H1 (cell line): ENCODE results near the gene CDCA7L. TPM values are rescaled to one million over a fixed set of nuclear protein-coding genes. Genes with fewer than 3 reads are reported as not detected.

Experiments used
- CTCF ChIA-PET: fragments of 300-600 bp; sonication (Branson Sonifier 250); formaldehyde crosslinking; loops from one replicate; lab custom pipeline; 2021; ENCODE audit not compliant: partially characterized antibody; lab: Charles Lee
- POLR2A ChIA-PET: fragments of 300-600 bp; sonication (Branson Sonifier 250); formaldehyde crosslinking; loops from one replicate; lab custom pipeline; 2021; ENCODE audit warnings: inconsistent platforms; ENCODE audit not compliant: partially characterized antibody; lab: Charles Lee
- DNase-seq, 2 experiments: peaks; one replicate each; pipeline versions ENCODE4 v3.0.0 to v3.0.0-alpha.2; 2010 to 2022; ENCODE audit warnings: low spot score in 2 of 2, low read depth in 1 of 2, mixed read lengths in 1 of 2
- FAIRE-seq: peaks from 2 replicates; lab custom pipeline; 2011; peaks lifted over from hg19 to GRCh38; lab: Jason Lieb, UNC
- H2AFZ ChIP-seq: 2 replicates; pipeline ENCODE4 v1.8.1; 2012; ENCODE audit warnings: low read length, inconsistent platforms
- H2AK5ac ChIP-seq: 2 replicates; pipeline ENCODE4 v1.6.1; 2013; ENCODE audit warnings: low read depth, low read length
- H2BK120ac ChIP-seq: replicated peaks from 2 replicates; pipeline ENCODE3; 2013; ENCODE audit warnings: low read depth, low read length, inconsistent platforms
- H2BK12ac ChIP-seq: 2 replicates; pipeline ENCODE4 v1.6.1; 2013; ENCODE audit warnings: low read depth, low read length
- H2BK15ac ChIP-seq: 2 replicates; pipeline ENCODE4 v1.6.1; 2013; ENCODE audit warnings: low read length
- H2BK20ac ChIP-seq: 2 replicates; pipeline ENCODE4 v1.6.1; 2013; ENCODE audit warnings: low read length
- H2BK5ac ChIP-seq: 2 replicates; pipeline ENCODE4 v1.6.1; 2013; ENCODE audit warnings: low read depth, low read length
- H3K14ac ChIP-seq: 2 replicates; pipeline ENCODE4 v1.6.1; 2013; ENCODE audit warnings: inconsistent platforms; ENCODE audit not compliant: insufficient read length
- H3K18ac ChIP-seq: 2 replicates; pipeline ENCODE4 v1.6.1; 2013; ENCODE audit warnings: low read length; ENCODE audit errors: extremely low read depth
- H3K23ac ChIP-seq: 2 replicates; pipeline ENCODE4 v1.6.1; 2013; ENCODE audit warnings: inconsistent platforms; ENCODE audit not compliant: insufficient read length
- H3K23me2 ChIP-seq: 2 replicates; pipeline ENCODE4 v1.6.1; 2013; ENCODE audit warnings: low read depth, low read length
- H3K27ac ChIP-seq: 2 replicates; pipeline ENCODE4 v1.6.1; 2011; ENCODE audit warnings: low read depth, low read length, inconsistent platforms
- H3K27me3 ChIP-seq, 4 experiments: replicated peaks in 1 of 4; 1 replicate in 1 of 4; 2 replicates in 3 of 4; pipeline versions ENCODE4 v1.6.1 to v1.8.1; 2011 to 2013; ENCODE audit warnings: low read length in 3 of 4, mild to moderate bottlenecking in 3 of 4, inconsistent platforms in 2 of 4, mixed read lengths in 2 of 4, moderate library complexity in 1 of 4; ENCODE audit not compliant: control insufficient read depth in 3 of 4, insufficient read depth in 3 of 4; ENCODE audit errors: extremely low read depth in 1 of 4
- H3K36me3 ChIP-seq, 4 experiments: 2 replicates each; pipeline versions ENCODE4 v1.6.1 to v1.8.1; 2011 to 2013; ENCODE audit warnings: mild to moderate bottlenecking in 4 of 4, low read length in 3 of 4, moderate library complexity in 2 of 4, control low read depth in 1 of 4, inconsistent platforms in 1 of 4; ENCODE audit not compliant: insufficient read depth in 4 of 4, control insufficient read depth in 2 of 4
- H3K4ac ChIP-seq: replicated peaks from 2 replicates; pipeline ENCODE3; 2013; ENCODE audit warnings: low read length, low read depth, mixed read lengths, inconsistent platforms; ENCODE audit not compliant: insufficient read length
- H3K4me1 ChIP-seq, 4 experiments: replicated peaks in 1 of 4; 1 replicate in 1 of 4; 2 replicates in 3 of 4; pipeline versions ENCODE4 v1.6.1 to v1.8.1; 2011 to 2013; ENCODE audit warnings: low read length in 3 of 4, inconsistent platforms in 2 of 4, mixed read lengths in 1 of 4; ENCODE audit not compliant: insufficient read depth in 4 of 4, control insufficient read depth in 3 of 4
- H3K4me2 ChIP-seq, 2 experiments: 2 replicates each; pipeline versions ENCODE4 v1.6.1 to v1.8.1; 2011 to 2013; ENCODE audit warnings: low read depth in 2 of 2, low read length in 2 of 2, control low read depth in 1 of 2, inconsistent platforms in 1 of 2, mild to moderate bottlenecking in 1 of 2; ENCODE audit not compliant: insufficient read depth in 1 of 2
- H3K4me3 ChIP-seq, 4 experiments: fragments of 200-600, 300-600 bp in 1 of 4; sonication (generic), shearing (Covaris generic), sonication (Bioruptor Twin) in 1 of 4; 2 replicates each; pipeline versions ENCODE4 v1.5.1 to v1.8.1; 2011 to 2016; ENCODE audit warnings: low read length in 4 of 4, low read depth in 3 of 4, control low read depth in 2 of 4, inconsistent platforms in 2 of 4, mild to moderate bottlenecking in 2 of 4, mixed read lengths in 1 of 4, moderate library complexity in 1 of 4; ENCODE audit not compliant: insufficient read depth in 2 of 4; ENCODE audit errors: extremely low read depth in 1 of 4
- H3K56ac ChIP-seq: replicated peaks from 2 replicates; pipeline ENCODE3; 2013; ENCODE audit warnings: low read depth, mild to moderate bottlenecking, mixed read lengths, low read length, inconsistent platforms; ENCODE audit not compliant: insufficient read length
- H3K79me1 ChIP-seq: 2 replicates; pipeline ENCODE4 v1.6.1; 2013; ENCODE audit warnings: low read depth, low read length, control low read depth
- H3K79me2 ChIP-seq, 2 experiments: 2 replicates each; pipeline versions ENCODE4 v1.6.1 to v1.8.1; 2012 to 2013; ENCODE audit warnings: low read length in 2 of 2, mild to moderate bottlenecking in 2 of 2, inconsistent platforms in 1 of 2; ENCODE audit not compliant: insufficient read depth in 2 of 2, control insufficient read depth in 1 of 2
- H3K9ac ChIP-seq, 4 experiments: replicated peaks in 1 of 4; 1 replicate in 1 of 4; 2 replicates in 3 of 4; pipeline versions ENCODE4 v1.6.1 to v1.8.1; 2011 to 2013; ENCODE audit warnings: low read depth in 3 of 4, low read length in 3 of 4, control low read depth in 2 of 4, mild to moderate bottlenecking in 2 of 4, moderate library complexity in 2 of 4, inconsistent platforms in 1 of 4; ENCODE audit errors: extremely low read depth in 1 of 4
- H3K9me3 ChIP-seq, 2 experiments: 2 replicates each; pipeline versions ENCODE4 v1.6.1 to v1.8.1; 2012 to 2013; ENCODE audit warnings: mild to moderate bottlenecking in 2 of 2, moderate library complexity in 2 of 2, control low read depth in 1 of 2, inconsistent platforms in 1 of 2, low read depth in 1 of 2, low read length in 1 of 2, mixed read lengths in 1 of 2; ENCODE audit not compliant: insufficient read depth in 2 of 2
- H4K20me1 ChIP-seq, 2 experiments: replicated peaks in 1 of 2; 2 replicates each; pipeline versions ENCODE3 to v1.8.1; 2011 to 2013; ENCODE audit warnings: inconsistent platforms in 2 of 2, low read length in 2 of 2, mild to moderate bottlenecking in 1 of 2; ENCODE audit not compliant: insufficient read depth in 2 of 2, control insufficient read depth in 1 of 2
- H4K5ac ChIP-seq: 2 replicates; pipeline ENCODE4 v1.6.1; 2013; ENCODE audit warnings: low read length, low read depth, mixed read lengths, inconsistent platforms; ENCODE audit not compliant: insufficient read length
- H4K8ac ChIP-seq: 2 replicates; pipeline ENCODE4 v1.8.0; 2013; ENCODE audit warnings: mild to moderate bottlenecking, moderate library complexity, low read length, inconsistent platforms; ENCODE audit not compliant: insufficient read depth; ENCODE audit errors: extremely low read depth
- H4K91ac ChIP-seq: replicated peaks from 2 replicates; pipeline ENCODE3; 2013; ENCODE audit warnings: low read length, mixed read lengths, inconsistent platforms; ENCODE audit not compliant: insufficient read length
- RFX5 ChIP-seq: IDR thresholded peaks from 2 replicates; pipeline ENCODE4 v1.6.1; 2011; ENCODE audit warnings: low read depth, low read length, improper control_type of control experiment, borderline replicate concordance
- SP1 ChIP-seq: IDR thresholded peaks from 2 replicates; pipeline ENCODE4 v1.6.1; 2011; ENCODE audit warnings: low read depth, low read length
- TBP ChIP-seq: IDR thresholded peaks from 2 replicates; pipeline ENCODE4 v1.6.1; 2011; ENCODE audit warnings: low read depth, low read length, improper control_type of control experiment
- YY1 ChIP-seq: IDR thresholded peaks from 2 replicates; pipeline ENCODE4 v1.6.1; 2011; ENCODE audit warnings: low read depth, mild to moderate bottlenecking, low read length
- WGBS, 2 experiments: shearing (Covaris generic) in 1 of 2; methylation state at CpG; one replicate each; pipeline versions ENCODE4 v1.1.6 to v1.1.7; 2013 to 2015; ENCODE audit warnings: low lambda C conversion rate in 2 of 2, mixed read lengths in 2 of 2, inconsistent platforms in 1 of 2, low coverage in 1 of 2, missing lambda C conversion rate in 1 of 2; ENCODE audit not compliant: insufficient replicate concordance in 2 of 2, insufficient coverage in 1 of 2, insufficient read length in 1 of 2; ENCODE audit errors: extremely low coverage in 1 of 2, missing lambda C conversion rate in 1 of 2; 5-methylcytosine and 5-hydroxymethylcytosine counted together
- polyA plus RNA-seq, 7 experiments: library from polyadenylated mRNA; depleted of rRNA in 3 of 7; stranded (reverse) in 5 of 7; unstranded in 2 of 7; fragments of >200 nt in 5 of 7; fragments of 200-250 nt in 2 of 7; gene quantifications; 1 replicate in 5 of 7; 2 replicates in 1 of 7; 4 replicates in 1 of 7; pipeline versions ENCODE4 v1.2.1 to v1.2.3, GENCODE V29; 2011 to 2013; ENCODE audit warnings: missing spikeins in 2 of 7, mixed read lengths in 2 of 7
- total RNA-seq: library from RNA; stranded (reverse); fragmentation: NEBNext Ultra II Directional; extraction: Animal tissue kit (Norgen Biotek cat#: 25700); gene quantifications from 2 replicates; pipeline ENCODE4 v1.2.1, GENCODE V29; 2021

Gene CDCA7L
- total and polyA plus RNA-seq, 2 of the 8 experiments (the other 6 are each of a cell fraction or from before 2014, with no cell fraction given) = 93.8 to 168 TPM

DNA sequence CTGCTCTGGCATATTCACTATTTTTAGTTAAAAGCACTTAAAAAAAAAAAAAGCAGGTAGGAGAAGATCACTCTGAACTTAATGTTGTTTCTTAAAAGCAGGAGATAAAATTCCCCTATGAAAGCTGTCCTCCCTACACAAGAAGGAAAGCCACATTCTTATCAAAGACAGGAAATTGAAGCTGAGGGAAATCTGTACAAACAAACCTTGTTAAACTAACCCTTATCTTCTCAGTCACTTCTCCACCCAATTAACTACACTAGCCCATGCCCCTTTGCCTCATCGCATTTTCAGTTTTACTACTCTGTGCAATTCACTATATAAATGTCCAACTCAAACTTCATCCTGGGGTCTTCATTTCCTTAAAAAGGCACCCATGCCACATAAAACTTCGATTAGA lies 2.7 kb upstream of the CDCA7L start:
- Histone ChIP-seq H3K23me2 (peaks cover 4% of the 10 kb centered on the region; the same call in 1 of the 2 replicates), H3K4me1 (peaks cover 0 to 6% (median 5%) of the 10 kb centered on the region in 4 experiments; a peak in 5 of 7 replicates), H3K18ac (no peak overlapping the region), H3K23ac (no peak overlapping the region), H4K91ac (no peak overlapping the region), H3K36me3 (peaks cover 0 to under 1% (median 0%) of the 10 kb centered on the region in 4 experiments; a peak in 1 of 8 replicates), H3K9ac (no peak overlapping the region), H2BK5ac (no peak overlapping the region), H4K8ac (no peak overlapping the region), H2BK15ac (no peak overlapping the region), H3K9me3 (no peaks in the 10 kb centered on the region), H2BK12ac (no peak overlapping the region), H3K4me2 (no peak overlapping the region), H3K79me2 (peaks cover 0 to 17% of the 10 kb centered on the region in 2 experiments; a peak in 3 of 4 replicates), H3K56ac (no peak overlapping the region), H2AFZ (no peak overlapping the region), H3K4ac (no peak overlapping the region), H3K79me1 (peaks cover under 1% of the 10 kb centered on the region; the same call in 1 of the 2 replicates), H2AK5ac (no peak overlapping the region), H3K27me3 (no peaks in the 10 kb centered on the region), H3K27ac (no peak overlapping the region), H2BK20ac (no peak overlapping the region), H2BK120ac (no peak overlapping the region), H3K14ac (no peak overlapping the region), H4K20me1 (peaks cover 1 to 2% of the 10 kb centered on the region in 2 experiments), H3K4me3 (no peak overlapping the region), H4K5ac (no peak overlapping the region)
- WGBS, 2 experiments = 90% methylated on average over 2 of the region's 2 CpGs; no CpG with 5 or more reads in 1 of the 2 experiments
- DNase-seq (no peak), FAIRE-seq (no peak)
- ChIA-PET CTCF (interaction anchor here (0.6 to 1.4 kb wide), 3 partner anchors 53 to 180 kb away, joined by 3 to 6 read pairs (median 6); no protein-coding TSS in a partner anchor), POLR2A (interaction anchor here (0.6 to 1.3 kb wide), 3 partner anchors 9 to 30 kb away, joined by 5 to 6 read pairs (median 5); no protein-coding TSS in a partner anchor)
- TF ChIP-seq TBP = no peak
- no peak for TF ChIP-seq SP1
- no peak for TF ChIP-seq YY1
- TF ChIP-seq RFX5 = no peak
